Skin of body (tissue), 2 donors: ENCODE measurements around the gene POLD2. TPM values are rescaled to one million over a fixed set of nuclear protein-coding genes. Genes with fewer than 3 reads are reported as not detected.

Experiments used
- DNase-seq: peaks from one replicate; lab custom pipeline; 2025; lab: John Stamatoyannopoulos, UW
- total RNA-seq: library from RNA; depleted of rRNA; stranded (reverse); fragments of >200 nt; gene quantifications from one replicate; pipeline ENCODE4 v1.2.3, GENCODE V29; 2014

POLD2 gene
- total RNA-seq, 1 donor from 2014 or later = 46.2 TPM

GRCh38 chr7:44102846-44103565 is 20.3 kb downstream of the POLD2 start:
- DNase-seq = no peak

GRCh38 chr7:44101966-44102845 is 21.1 kb downstream of the POLD2 start:
- DNase-seq = peak; percentile 65

GRCh38 chr7:44101303-44101965 is 21.9 kb downstream of the POLD2 start:
- DNase-seq = no peak

GRCh38 chr7:44100458-44101302 is 22.7 kb downstream of the POLD2 start:
- no peak for DNase-seq

- peak; percentile 22 for DNase-seq
Measured at GRCh38 chr7:44099669-44100068, 23.7 kb downstream of the POLD2 start.

- no peak for DNase-seq
Measured at GRCh38 chr7:44098092-44099068, 25.0 kb downstream of the POLD2 start.

- DNase-seq = no peak
Measured at GRCh38 chr7:44097064-44097932, 26.1 kb downstream of the POLD2 start.

GRCh38 chr7:44096326-44096881 is 26.9 kb downstream of the POLD2 start:
- no peak for DNase-seq

- DNase-seq = no peak
Measured at GRCh38 chr7:44095781-44096180, 27.6 kb downstream of the POLD2 start.

- peak; percentile 30 for DNase-seq
Measured at GRCh38 chr7:44094883-44095592, 28.3 kb downstream of the POLD2 start.

GRCh38 chr7:44094365-44094764 is 29.0 kb downstream of the POLD2 start:
- no peak for DNase-seq

- no peak for DNase-seq
Measured at GRCh38 chr7:44093102-44093641, 30.2 kb downstream of the POLD2 start.

GRCh38 chr7:44087911-44088838 is 35.2 kb downstream of the POLD2 start:
- DNase-seq = peak; percentile 21

GRCh38 chr7:44086627-44087026 is 36.7 kb downstream of the POLD2 start:
- DNase-seq = no peak

GRCh38 chr7:44085546-44085945 is 37.8 kb downstream of the POLD2 start:
- DNase-seq = no peak

- DNase-seq = no peak
Measured at GRCh38 chr7:44084701-44085100, 38.6 kb downstream of the POLD2 start.

GRCh38 chr7:44083796-44084195 is 39.6 kb downstream of the POLD2 start:
- no peak for DNase-seq
